ENCODE results near the gene RFX7. TPM values are rescaled to one million over a fixed set of nuclear protein-coding genes. Genes with fewer than 3 reads are reported as not detected.

The RFX7 gene
- total and polyA plus RNA-seq, 4 donors = 1.0 to 22.1 (median 9.7) TPM

DNA sequence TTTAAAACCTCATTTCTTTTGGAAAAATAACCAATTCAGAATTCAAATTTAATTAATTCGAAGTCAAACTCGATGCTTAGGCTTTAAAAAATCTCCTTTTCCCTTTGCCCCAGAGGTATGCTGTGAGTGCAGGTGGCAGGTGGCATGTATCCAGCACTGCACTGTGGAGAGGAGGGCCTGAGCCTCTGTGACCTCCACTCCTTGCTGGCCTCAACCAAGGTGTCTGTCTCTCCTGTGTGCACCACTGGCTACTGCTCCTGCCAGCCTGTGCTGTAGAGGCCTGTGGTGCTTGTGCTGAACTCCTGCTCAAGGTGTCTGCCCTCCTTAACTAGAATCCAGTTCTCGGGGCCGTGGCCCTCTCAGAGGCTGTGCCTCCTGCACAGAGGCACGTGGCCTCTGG lies 194.1 kb downstream of the RFX7 start:
- intact Hi-C loops (cut with DNase I) = no loop called here
- no peak for ATAC-seq (ENCODE audit: low FRiP score)
- 89 to 95% methylated on average over 5 of the region's 5 CpGs for WGBS, 2 donors
- DNase-seq = no peak
- H3K4me3 ChIP-seq (ENCODE audit: low read length in 2 of 2) = no peak overlapping the region
- no peaks in the 10 kb centered on the region for H3K36me3 ChIP-seq (ENCODE audit: control insufficient read depth in 1 of 2, insufficient read depth in 2 of 2, low read length in 1 of 2)
- H3K27me3 ChIP-seq (ENCODE audit: control insufficient read depth in 1 of 2, insufficient read depth in 2 of 2, low read length in 1 of 2) = no peaks in the 10 kb centered on the region
- H3K9me3 ChIP-seq (ENCODE audit: control insufficient read depth, low read length) = no peaks in the 10 kb centered on the region
- H3K4me1 ChIP-seq (ENCODE audit: control insufficient read depth in 1 of 2, insufficient read depth in 2 of 2, low read length in 2 of 2) = no peaks in the 10 kb centered on the region
- H3K27ac ChIP-seq (ENCODE audit: low read depth in 1 of 2, low read length in 2 of 2) = no peak overlapping the region

DNA sequence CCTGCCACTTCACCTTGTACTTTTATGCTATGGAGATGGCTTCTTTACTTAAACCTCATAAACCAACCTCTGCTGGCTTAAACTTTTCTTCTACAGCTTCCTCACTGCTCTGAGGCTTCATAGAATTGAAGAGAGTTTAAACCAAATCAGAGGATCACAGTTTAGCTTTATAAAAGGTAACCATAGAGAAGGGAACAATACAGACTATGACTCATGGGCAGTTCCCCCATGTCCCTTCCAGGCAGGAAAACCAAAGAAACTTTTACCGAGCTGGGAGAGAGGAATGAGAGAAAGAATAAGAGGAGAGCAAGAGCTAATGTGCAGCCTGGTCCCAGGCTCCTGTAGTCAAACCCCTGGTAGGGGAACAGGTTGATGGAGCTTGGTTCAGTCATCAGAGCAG lies 196.3 kb downstream of the RFX7 start:
- Histone ChIP-seq H3K4me1 (ENCODE audit: control insufficient read depth in 1 of 2, insufficient read depth in 2 of 2, low read length in 2 of 2) (no peaks in the 10 kb centered on the region), H3K27me3 (ENCODE audit: control insufficient read depth in 1 of 2, insufficient read depth in 2 of 2, low read length in 1 of 2) (no peaks in the 10 kb centered on the region), H3K9me3 (ENCODE audit: control insufficient read depth, low read length) (no peaks in the 10 kb centered on the region), H3K36me3 (ENCODE audit: control insufficient read depth in 1 of 2, insufficient read depth in 2 of 2, low read length in 1 of 2) (no peaks in the 10 kb centered on the region), H3K4me3 (ENCODE audit: low read length in 2 of 2) (no peak overlapping the region), H3K27ac (ENCODE audit: low read depth in 1 of 2, low read length in 2 of 2) (no peak overlapping the region)
- intact Hi-C loops (cut with DNase I) = no loop called here
- WGBS, 2 donors = 24 to 45% methylated on average over 1 of the region's 1 CpG
- no peak for ATAC-seq (ENCODE audit: low FRiP score)
- no peak for DNase-seq

DNA sequence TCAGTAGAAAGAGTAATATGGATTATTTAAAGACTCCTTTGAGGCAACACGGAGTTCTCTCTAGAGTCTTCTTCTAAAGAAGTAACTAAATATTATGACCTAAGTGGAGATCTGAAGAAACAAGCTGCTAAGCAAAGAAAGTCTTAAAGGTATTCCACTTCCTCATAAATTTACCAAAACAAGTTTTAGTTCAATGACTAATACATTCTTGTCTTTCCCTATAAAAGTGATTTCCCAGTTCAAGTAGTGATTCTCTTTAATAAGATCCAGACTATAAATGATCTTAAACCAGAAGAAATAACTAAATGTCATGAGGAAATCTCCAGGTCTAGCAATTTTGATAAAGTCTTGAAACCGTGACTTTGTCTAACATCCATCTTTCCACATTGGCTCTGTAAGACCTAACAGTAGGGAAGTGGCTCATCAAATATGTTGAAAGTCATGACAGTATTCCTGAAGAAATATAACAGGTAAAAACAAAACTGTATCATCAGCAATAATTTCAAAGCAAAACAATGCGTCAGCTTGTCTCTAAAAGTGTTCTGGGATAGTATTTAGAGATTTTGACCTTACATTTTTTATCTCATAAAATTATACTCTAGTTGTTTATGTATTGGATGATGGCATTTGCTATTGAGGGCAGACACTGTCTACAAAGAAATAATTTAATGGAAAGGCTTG lies 198.5 kb downstream of the RFX7 start:
- H3K27ac ChIP-seq (ENCODE audit: low read depth in 1 of 2, low read length in 2 of 2) = no peak overlapping the region
- no peaks in the 10 kb centered on the region for H3K4me1 ChIP-seq (ENCODE audit: control insufficient read depth in 1 of 2, insufficient read depth in 2 of 2, low read length in 2 of 2)
- intact Hi-C loops (cut with DNase I) = no loop called here

DNA sequence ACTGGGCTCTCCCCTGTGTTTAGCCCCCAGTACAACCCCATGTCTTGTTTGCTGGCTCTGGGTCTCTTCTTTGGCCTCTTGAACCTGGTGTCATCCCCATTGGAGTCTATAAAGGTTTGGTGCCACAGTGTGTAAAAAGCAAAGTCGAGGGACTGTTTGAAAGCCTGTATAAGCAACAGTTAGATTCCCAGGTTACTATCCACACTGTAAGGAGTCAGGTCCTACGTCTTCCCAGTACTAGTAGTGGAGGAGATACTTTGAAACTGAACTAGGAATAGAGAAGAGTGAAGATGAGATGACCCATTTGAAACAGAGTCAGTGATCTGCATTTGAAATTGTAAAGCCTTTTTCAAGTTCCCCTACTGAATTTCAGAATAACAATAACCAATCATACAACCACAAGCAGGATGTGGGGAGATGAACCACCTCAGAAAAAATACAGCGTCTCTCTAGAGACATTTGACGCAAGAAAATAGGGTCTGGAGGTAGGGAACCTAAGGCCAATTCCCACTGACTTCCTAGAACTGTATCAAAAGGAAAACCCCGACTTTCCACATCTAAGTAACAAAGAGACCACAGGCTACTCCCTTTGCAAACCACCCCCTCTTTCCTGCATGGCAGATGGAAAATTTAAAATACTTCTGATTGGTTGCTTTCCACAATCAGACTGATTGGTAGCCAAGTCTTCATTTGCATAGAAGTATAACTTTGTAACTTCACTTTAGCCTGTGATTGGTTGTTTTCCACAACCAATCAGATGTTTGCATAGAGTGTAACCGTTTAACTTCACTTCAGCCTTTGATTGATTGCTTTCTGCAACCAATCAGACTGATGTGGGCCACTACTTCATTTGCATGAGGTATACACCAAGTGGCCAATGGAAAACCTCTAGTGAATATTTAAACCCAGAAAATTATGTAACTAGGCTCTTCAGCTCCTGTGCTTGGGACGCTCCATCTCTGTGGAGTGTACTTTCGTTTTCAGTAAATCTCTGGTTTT lies 200.4 kb downstream of the RFX7 start:
- DNase-seq = no peak
- H3K9me3 ChIP-seq (ENCODE audit: control insufficient read depth, low read length) = no peaks in the 10 kb centered on the region
- no peak for ATAC-seq (ENCODE audit: low FRiP score)
- H3K4me1 ChIP-seq (ENCODE audit: control insufficient read depth in 1 of 2, insufficient read depth in 2 of 2, low read length in 2 of 2) = no peaks in the 10 kb centered on the region
- intact Hi-C loops (cut with DNase I) = loop anchor here in 1 of 2 donors (5.0 kb wide), 1 partner anchor 51 kb away; the partner anchor contains the start of gene NEDD4
- H3K36me3 ChIP-seq (ENCODE audit: control insufficient read depth in 1 of 2, insufficient read depth in 2 of 2, low read length in 1 of 2) = no peaks in the 10 kb centered on the region
- 88 to 91% methylated on average over 8 of the region's 8 CpGs for WGBS, 2 donors
- H3K27ac ChIP-seq (ENCODE audit: low read depth in 1 of 2, low read length in 2 of 2) = no peak overlapping the region
- H3K27me3 ChIP-seq (ENCODE audit: control insufficient read depth in 1 of 2, insufficient read depth in 2 of 2, low read length in 1 of 2) = no peaks in the 10 kb centered on the region
- H3K4me3 ChIP-seq (ENCODE audit: low read length in 2 of 2) = no peak overlapping the region

More for the DNA sequence above, 198.5 kb downstream of the RFX7 start:
- H3K36me3 ChIP-seq (ENCODE audit: control insufficient read depth in 1 of 2, insufficient read depth in 2 of 2, low read length in 1 of 2) = no peaks in the 10 kb centered on the region
- H3K27me3 ChIP-seq (ENCODE audit: control insufficient read depth in 1 of 2, insufficient read depth in 2 of 2, low read length in 1 of 2) = no peaks in the 10 kb centered on the region
- no peak for ATAC-seq (ENCODE audit: low FRiP score)
- 87 to 92% methylated on average over 3 of the region's 3 CpGs for WGBS, 2 donors
- H3K4me3 ChIP-seq (ENCODE audit: low read length in 2 of 2) = no peak overlapping the region
- H3K9me3 ChIP-seq (ENCODE audit: control insufficient read depth, low read length) = no peaks in the 10 kb centered on the region
- no peak for DNase-seq

DNA sequence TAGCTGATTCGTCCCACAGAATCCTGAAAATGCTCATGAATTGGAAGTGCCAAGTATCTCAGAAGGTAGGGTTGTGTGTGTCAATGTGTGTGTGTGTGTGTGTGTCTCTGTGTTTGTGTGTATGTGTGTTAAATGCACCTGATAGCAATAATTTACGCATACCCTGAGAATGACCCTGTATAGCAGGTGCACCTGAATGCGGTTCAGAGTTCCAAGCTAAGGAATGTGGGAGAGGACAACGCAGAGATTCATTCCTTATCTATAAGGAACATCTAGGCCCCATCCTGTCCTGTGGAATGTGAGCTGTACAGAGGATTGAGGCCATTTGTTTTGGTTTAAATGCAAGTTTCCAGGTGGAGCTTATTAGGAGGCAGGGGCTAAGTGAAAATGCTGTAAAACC lies 201.2 kb downstream of the RFX7 start:
- Histone ChIP-seq H3K27me3 (ENCODE audit: control insufficient read depth in 1 of 2, insufficient read depth in 2 of 2, low read length in 1 of 2) (no peaks in the 10 kb centered on the region), H3K4me3 (ENCODE audit: low read length in 2 of 2) (no peak overlapping the region), H3K36me3 (ENCODE audit: control insufficient read depth in 1 of 2, insufficient read depth in 2 of 2, low read length in 1 of 2) (no peaks in the 10 kb centered on the region), H3K4me1 (ENCODE audit: control insufficient read depth in 1 of 2, insufficient read depth in 2 of 2, low read length in 2 of 2) (no peaks in the 10 kb centered on the region), H3K27ac (ENCODE audit: low read depth in 1 of 2, low read length in 2 of 2) (no peak overlapping the region), H3K9me3 (ENCODE audit: control insufficient read depth, low read length) (no peaks in the 10 kb centered on the region)
- WGBS, 2 donors = 90 to 93% methylated on average over 4 of the region's 4 CpGs
- intact Hi-C loops (cut with DNase I) = loop anchor here in 1 of 2 donors (5.0 kb wide), 1 partner anchor 50 kb away; the partner anchor contains the start of gene NEDD4
- no peak for ATAC-seq (ENCODE audit: low FRiP score)
- no peak for DNase-seq

DNA sequence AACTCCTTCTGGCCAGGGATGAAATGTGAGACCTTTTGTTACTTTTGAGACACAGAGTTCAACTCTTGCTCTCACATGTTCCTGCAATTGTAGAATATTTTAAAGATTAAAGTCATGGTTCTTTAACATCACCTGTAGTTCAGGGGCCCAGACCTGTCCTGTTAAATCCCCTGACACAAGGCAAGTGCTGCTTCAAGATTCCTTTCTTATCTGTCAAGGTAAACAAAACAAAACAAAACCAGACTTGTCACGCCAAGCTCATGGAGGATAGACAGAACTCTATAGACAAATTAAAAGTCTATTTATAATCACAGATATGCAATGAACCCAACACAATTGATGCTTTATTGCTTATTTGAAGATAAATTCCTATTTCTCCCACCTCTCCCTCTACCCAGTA lies 201.6 kb downstream of the RFX7 start:
- Histone ChIP-seq H3K9me3 (ENCODE audit: control insufficient read depth, low read length) (no peaks in the 10 kb centered on the region), H3K4me3 (ENCODE audit: low read length in 2 of 2) (no peak overlapping the region), H3K36me3 (ENCODE audit: control insufficient read depth in 1 of 2, insufficient read depth in 2 of 2, low read length in 1 of 2) (no peaks in the 10 kb centered on the region), H3K27me3 (ENCODE audit: control insufficient read depth in 1 of 2, insufficient read depth in 2 of 2, low read length in 1 of 2) (no peaks in the 10 kb centered on the region), H3K27ac (ENCODE audit: low read depth in 1 of 2, low read length in 2 of 2) (no peak overlapping the region), H3K4me1 (ENCODE audit: control insufficient read depth in 1 of 2, insufficient read depth in 2 of 2, low read length in 2 of 2) (no peaks in the 10 kb centered on the region)
- DNase-seq (no peak), ATAC-seq (ENCODE audit: low FRiP score) (no peak)
- WGBS, 2 donors = 93% methylated on average over 1 of the region's 1 CpG
- intact Hi-C loops (cut with DNase I) = loop anchor here in 1 of 2 donors (5.0 kb wide), 1 partner anchor 50 kb away; the partner anchor contains the start of gene NEDD4

DNA sequence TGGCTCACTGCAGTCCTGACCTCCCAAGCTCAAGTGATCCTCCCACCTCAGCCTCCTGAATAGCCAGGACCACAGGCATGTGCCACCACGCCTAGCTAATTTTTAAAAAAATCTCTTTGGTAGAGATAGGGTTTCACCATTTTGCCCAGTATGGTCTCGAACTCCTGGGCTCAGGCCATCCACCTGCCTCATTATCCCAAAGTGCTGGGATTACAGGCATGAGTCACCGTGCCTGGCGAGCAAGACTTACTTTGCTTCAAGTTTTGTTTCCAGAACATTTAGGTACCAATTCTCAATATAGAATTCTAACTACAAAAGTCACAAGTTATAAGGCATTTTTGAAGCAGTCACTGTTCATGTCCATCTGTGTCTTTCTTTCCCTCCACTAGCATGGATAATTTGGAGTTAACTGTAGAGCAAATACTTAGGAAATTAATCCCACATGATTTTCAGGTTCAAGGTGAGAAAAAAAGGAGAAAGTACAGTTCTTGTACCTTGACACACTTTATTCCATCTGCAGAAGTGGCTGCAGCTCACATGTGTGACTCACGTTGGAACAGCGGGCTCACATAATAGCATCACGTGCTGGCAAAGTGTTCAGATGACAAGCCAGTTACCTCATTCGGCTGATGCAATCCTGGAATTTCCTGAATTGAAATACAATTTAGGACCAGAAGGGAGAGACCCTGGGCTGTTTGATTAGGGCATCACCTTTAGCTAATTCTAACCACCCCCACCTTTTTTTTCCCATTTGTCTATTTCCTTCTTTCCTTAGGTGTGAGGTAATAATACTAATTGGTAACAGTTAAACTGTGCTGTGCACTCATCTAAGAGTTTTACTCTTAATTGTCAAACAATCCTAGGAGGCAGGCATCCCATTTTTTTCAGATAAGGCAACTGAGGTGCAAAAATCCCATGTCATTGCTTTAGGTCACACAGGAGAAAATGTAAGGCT lies 203.3 kb downstream of the RFX7 start:
- 15 to 17% methylated on average over 8 of the region's 8 CpGs for WGBS, 2 donors
- Histone ChIP-seq H3K4me1 (ENCODE audit: control insufficient read depth in 1 of 2, insufficient read depth in 2 of 2, low read length in 2 of 2) (no peaks in the 10 kb centered on the region), H3K4me3 (ENCODE audit: low read length in 2 of 2) (no peak overlapping the region), H3K27me3 (ENCODE audit: control insufficient read depth in 1 of 2, insufficient read depth in 2 of 2, low read length in 1 of 2) (no peaks in the 10 kb centered on the region), H3K9me3 (ENCODE audit: control insufficient read depth, low read length) (no peaks in the 10 kb centered on the region), H3K36me3 (ENCODE audit: control insufficient read depth in 1 of 2, insufficient read depth in 2 of 2, low read length in 1 of 2) (no peaks in the 10 kb centered on the region), H3K27ac (ENCODE audit: low read depth in 1 of 2, low read length in 2 of 2) (peak overlapping the region in 1 of 2 donors; percentile 96)
- intact Hi-C loops (cut with DNase I) = loop anchor here in 1 of 2 donors (5.0 kb wide), 1 partner anchor 48 kb away; the partner anchor contains the start of gene NEDD4
- DNase-seq (peak; percentile 61 to 76), ATAC-seq (ENCODE audit: low FRiP score) (peak; percentile 79)

DNA sequence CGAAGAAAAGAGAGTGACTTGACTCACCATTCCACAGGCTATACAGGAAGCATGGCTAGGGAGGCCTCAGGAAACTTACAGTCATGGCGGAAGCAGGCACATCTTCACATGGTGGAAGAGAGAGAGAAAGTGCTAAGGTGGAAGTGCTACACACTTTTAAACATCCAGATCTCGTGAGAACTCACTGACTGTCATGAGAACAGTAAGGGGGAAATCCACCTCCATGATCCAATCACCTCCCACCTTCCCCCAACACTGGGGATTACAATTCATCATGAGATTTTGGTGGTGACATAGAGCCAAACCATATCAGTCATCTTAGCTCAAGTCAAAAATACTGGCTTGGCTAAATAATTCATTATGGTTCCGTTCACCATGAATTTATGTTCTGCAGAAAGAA lies 205.0 kb downstream of the RFX7 start:
- Histone ChIP-seq H3K4me1 (ENCODE audit: control insufficient read depth in 1 of 2, insufficient read depth in 2 of 2, low read length in 2 of 2) (no peaks in the 10 kb centered on the region), H3K27me3 (ENCODE audit: control insufficient read depth in 1 of 2, insufficient read depth in 2 of 2, low read length in 1 of 2) (no peaks in the 10 kb centered on the region), H3K27ac (ENCODE audit: low read depth in 1 of 2, low read length in 2 of 2) (no peak overlapping the region), H3K9me3 (ENCODE audit: control insufficient read depth, low read length) (no peaks in the 10 kb centered on the region), H3K36me3 (ENCODE audit: control insufficient read depth in 1 of 2, insufficient read depth in 2 of 2, low read length in 1 of 2) (no peaks in the 10 kb centered on the region), H3K4me3 (ENCODE audit: low read length in 2 of 2) (no peak overlapping the region)
- intact Hi-C loops (cut with DNase I) = loop anchor here in 1 of 2 donors (5.0 kb wide), 1 partner anchor 41 kb away; no protein-coding TSS in a partner anchor
- 93 to 94% methylated on average over 4 of the region's 4 CpGs for WGBS, 2 donors
- ATAC-seq (ENCODE audit: low FRiP score) (no peak), DNase-seq (no peak)
